GM19238 (cell line): ENCODE results near the gene DLEU7.

ENCODE experiments used
- DNase-seq: peaks from one replicate; pipeline ENCODE4 v3.0.0; 2011; ENCODE audit warnings: low spot score; ENCODE audit not compliant: insufficient read length

Gene DLEU7

GRCh38 chr13:50843257-50844083 is at the start of gene DLEU7:
TSS of gene DLEU7 (minus strand) at chr13:50843692. CDS start at chr13:50843646, 46 bp downstream.
- no peak for DNase-seq

DNA sequence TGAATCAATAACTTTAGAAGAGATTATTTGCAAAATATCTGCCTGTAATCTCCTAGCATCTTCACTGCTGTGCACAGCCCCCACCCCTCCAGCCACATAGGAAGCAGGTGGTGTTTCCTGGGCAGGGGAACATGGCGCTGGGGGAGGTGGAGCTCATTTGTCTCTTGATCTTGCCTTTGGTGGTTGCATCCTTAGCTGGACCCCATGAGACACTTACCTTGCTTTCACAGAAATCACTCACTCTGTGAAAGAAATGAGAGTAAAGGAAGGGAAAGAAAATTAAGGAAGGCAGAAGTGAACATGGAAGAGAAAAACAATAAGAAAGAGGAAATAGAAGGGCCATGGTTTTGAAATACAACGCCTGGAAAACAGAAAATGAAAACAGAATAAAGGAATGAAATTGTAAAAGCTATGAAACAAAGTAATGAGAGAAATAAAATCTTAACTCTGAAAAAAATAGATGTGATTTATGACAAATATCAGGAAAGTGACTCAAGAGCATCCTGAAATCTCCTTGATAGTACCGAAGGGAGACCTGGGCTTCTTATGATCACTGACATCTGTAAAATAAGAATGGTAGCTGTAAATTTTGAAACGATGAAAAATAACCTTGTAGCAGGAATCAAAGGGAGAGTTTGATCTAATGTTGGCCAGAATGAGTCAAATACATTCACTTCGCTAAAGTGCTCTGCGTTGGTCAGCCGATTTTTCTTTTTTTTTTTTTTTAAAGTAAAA is 48.9 kb upstream of the DLEU7 start:
- no peak for DNase-seq

- DNase-seq: no peak
These were observed 47.7 kb upstream of the DLEU7 start for GRCh38 chr13:50891206-50891605.

DNA sequence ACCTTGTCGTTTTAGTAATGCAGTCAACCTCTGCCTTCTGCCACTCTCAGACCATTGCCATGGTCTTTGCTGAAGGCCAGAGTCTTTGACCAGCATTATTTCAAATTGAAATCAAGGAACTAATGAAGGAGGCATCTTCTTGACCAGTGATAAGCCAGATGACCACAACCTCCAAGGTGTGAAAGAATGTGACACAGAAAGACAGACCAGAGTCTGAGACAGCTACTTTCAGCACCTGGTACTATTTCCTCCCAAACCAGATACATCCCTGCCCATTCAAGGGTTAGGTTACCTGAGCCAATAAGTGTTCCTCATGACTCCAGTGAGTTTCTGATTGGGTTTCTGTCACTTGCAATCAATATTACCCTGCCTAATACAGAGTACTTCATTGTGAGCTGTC is 45.8 kb upstream of the DLEU7 start:
- DNase-seq: no peak

DNA sequence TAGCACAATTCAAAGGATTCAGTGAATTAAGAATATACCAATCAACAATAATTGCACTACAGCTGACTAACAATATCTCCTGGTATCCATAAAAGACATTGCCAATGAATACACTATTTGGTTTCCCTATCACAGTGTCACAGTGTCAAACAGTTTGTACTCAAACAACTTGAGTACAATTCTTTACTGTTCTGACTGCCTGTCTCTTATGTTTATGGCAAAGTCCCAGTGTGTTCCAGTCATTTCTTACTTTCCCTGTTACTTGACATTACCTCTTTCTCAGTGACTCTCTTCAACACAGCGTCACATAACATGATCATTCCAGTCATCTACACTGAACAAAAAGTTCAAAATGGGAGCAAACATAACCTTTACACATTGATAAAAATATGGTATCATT is 44.9 kb upstream of the DLEU7 start:
- DNase-seq: no peak

GRCh38 chr13:50887151-50887550 is 43.7 kb upstream of the DLEU7 start:
- DNase-seq: no peak

- no peak for DNase-seq
These were observed 40.8 kb upstream of the DLEU7 start for GRCh38 chr13:50884265-50884664.

GRCh38 chr13:50883728-50884127 is 40.2 kb upstream of the DLEU7 start:
- DNase-seq: no peak

- DNase-seq: no peak
These were observed 39.4 kb upstream of the DLEU7 start for GRCh38 chr13:50882816-50883435.

GRCh38 chr13:50873991-50874390 is 30.5 kb upstream of the DLEU7 start:
- no peak for DNase-seq

DNA sequence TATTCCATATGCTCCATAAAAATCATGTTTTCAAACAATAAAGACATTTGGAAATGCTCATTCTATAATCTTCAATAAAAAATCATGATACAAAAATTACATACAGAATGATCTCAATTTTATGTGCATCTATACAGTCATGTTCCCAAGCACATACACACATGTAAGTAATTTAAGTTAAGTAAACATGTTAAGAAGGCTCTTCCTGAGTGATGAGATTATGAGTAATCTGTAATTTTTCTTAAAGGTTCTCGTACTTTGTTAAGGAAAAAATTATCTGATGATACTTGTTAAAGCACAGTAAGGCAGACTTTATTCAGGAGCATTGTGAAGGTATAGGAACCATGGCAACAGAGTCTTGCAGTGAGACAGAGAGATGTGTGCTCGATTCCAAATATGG is 30.0 kb upstream of the DLEU7 start:
- no peak for DNase-seq

- DNase-seq: no peak
These were observed 27.9 kb upstream of the DLEU7 start for GRCh38 chr13:50871405-50871804.

GRCh38 chr13:50867637-50867945 is 24.1 kb upstream of the DLEU7 start:
- no peak for DNase-seq

- DNase-seq: no peak
These were observed 23.5 kb upstream of the DLEU7 start for GRCh38 chr13:50866817-50867636.

GRCh38 chr13:50864492-50864891 is 21.0 kb upstream of the DLEU7 start:
- DNase-seq: no peak

DNA sequence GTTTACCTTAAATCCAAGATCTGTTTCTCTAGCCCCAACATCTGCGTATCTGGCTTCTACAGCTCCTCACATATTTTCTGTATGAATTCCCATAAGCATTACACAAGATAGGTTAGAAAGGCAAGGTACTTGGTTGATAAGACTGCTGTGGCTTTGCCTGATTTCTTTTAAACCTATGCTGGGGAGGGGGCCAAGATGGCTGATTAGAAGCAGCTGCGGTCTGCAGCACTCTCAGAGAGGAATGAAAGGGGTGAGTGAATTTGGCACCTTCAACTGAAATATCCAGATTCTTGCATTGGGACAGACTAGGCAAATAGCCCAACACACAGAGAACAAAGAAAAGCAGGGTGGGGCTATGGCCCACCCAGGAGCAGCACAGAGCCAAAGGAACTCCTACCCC is 12.2 kb upstream of the DLEU7 start:
- no peak for DNase-seq

DNA sequence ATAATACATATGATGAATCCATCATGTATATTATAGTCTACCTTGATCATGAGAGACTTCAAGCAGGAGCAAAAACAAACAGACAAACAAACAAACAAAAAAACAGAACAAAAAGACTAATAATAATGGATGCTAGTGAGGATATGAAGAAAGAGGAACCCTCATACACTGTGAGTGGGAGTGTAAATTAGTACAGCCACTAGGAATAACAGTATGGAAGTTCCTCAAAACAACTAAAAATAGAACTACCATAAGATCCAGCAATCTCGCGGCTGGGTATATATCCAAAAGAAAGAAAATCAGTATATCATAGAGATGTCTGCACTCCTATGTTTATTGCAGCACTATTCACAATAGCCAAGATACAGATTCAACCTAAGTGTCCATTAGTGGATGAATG is 7.0 kb upstream of the DLEU7 start:
- DNase-seq: no peak

GRCh38 chr13:50847501-50847900 is 4.0 kb upstream of the DLEU7 start:
- no peak for DNase-seq

- DNase-seq: no peak
These were observed 3.5 kb upstream of the DLEU7 start for GRCh38 chr13:50846861-50847475.

DNA sequence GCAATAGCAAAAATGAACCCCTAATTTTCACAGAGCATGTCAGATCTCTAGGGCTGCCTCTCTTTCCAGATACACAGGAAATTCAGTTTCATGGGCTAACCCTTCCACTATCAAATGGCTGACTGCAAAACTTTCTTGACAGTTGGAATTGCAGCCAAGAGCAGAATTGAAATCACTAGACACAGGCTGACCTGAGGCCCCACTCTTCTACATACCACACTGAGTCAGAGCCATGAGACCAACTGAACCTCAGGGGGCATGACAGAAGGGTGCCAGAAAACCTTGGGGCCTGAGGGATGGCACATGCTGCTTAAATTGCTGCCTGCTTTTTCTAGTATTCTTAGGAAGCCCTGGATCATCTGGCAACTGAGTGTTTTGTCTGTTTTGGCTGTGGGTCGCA is 1.7 kb upstream of the DLEU7 start:
- no peak for DNase-seq
